PC-3 (cell line): ENCODE data around the gene RETSAT. TPM values are rescaled to one million over a fixed set of nuclear protein-coding genes. Genes with fewer than 3 reads are reported as not detected.

Source experiments
- ATAC-seq: fragments of 200-7000 bp; cut with Tn5 transposase; 2 replicates; pipeline ENCODE4 v1.9.1; 2020; ENCODE audit warnings: mild to moderate bottlenecking, moderate library complexity
- BruUV-seq: library from RNA; stranded (reverse); fragments of 400-500 nt; replicated peaks from 2 replicates; lab custom pipeline; 2021; lab: Mats Ljungman, UMichigan
- CTCF ChIA-PET: fragments of 300-600 bp; sonication (Branson Sonifier 250); formaldehyde crosslinking; loops from one replicate; lab custom pipeline; 2022; ENCODE audit warnings: antibody characterized with exemption; lab: Charles Lee
- POLR2A ChIA-PET: fragments of 300-600 bp; sonication (Branson Sonifier 250); formaldehyde crosslinking; loops from one replicate; lab custom pipeline; 2022; ENCODE audit warnings: antibody characterized with exemption; ENCODE audit not compliant: unreplicated experiment; lab: Charles Lee
- DNase-seq: peaks from one replicate; pipeline ENCODE4 v3.0.0-alpha.2; 2015
- H2AFZ ChIP-seq: fragments of 300-600 bp; sonication (generic); 2 replicates; pipeline ENCODE4 v1.6.0; 2016; ENCODE audit warnings: antibody characterized with exemption, low read length
- H3F3A ChIP-seq: fragments of 300-600 bp; sonication (generic); one replicate; pipeline ENCODE4 v1.6.0; 2017; ENCODE audit warnings: antibody characterized with exemption, low read length, control low read depth, mild to moderate bottlenecking; ENCODE audit not compliant: unreplicated experiment
- H3K27ac ChIP-seq: fragments of 300-600 bp; sonication (generic); 2 replicates; pipeline ENCODE4 v1.5.1; 2016; ENCODE audit warnings: mild to moderate bottlenecking, low read length
- H3K27me3 ChIP-seq: fragments of 300-600 bp; sonication (generic); 2 replicates; pipeline ENCODE4 v1.6.1; 2016; ENCODE audit warnings: low read length, mixed read lengths
- H3K36me3 ChIP-seq: fragments of 300-600 bp; sonication (generic); 2 replicates; pipeline ENCODE4 v1.6.1; 2016; ENCODE audit warnings: low read depth, mixed run types, low read length, mixed read lengths
- H3K4me1 ChIP-seq: fragments of 300-600 bp; sonication (generic); 2 replicates; pipeline ENCODE4 v1.5.1; 2016; ENCODE audit warnings: low read length; ENCODE audit not compliant: insufficient read depth
- H3K4me2 ChIP-seq: fragments of 300-600 bp; sonication (generic); 2 replicates; pipeline ENCODE4 v1.6.0; 2016; ENCODE audit warnings: low read length
- H3K4me3 ChIP-seq: fragments of 300-600 bp; sonication (generic); 2 replicates; pipeline ENCODE4 v1.5.1; 2016; ENCODE audit warnings: mild to moderate bottlenecking, low read length, mixed read lengths
- H3K79me2 ChIP-seq: fragments of 300-600 bp; sonication (generic); 2 replicates; pipeline ENCODE4 v1.6.1; 2017; ENCODE audit warnings: low read length, mixed read lengths
- H3K9ac ChIP-seq: fragments of 300-600 bp; sonication (generic); 2 replicates; pipeline ENCODE4 v1.6.0; 2016; ENCODE audit warnings: mild to moderate bottlenecking, low read length
- H3K9me2 ChIP-seq: fragments of 300-600 bp; sonication (generic); replicated peaks from 2 replicates; pipeline ENCODE4 v1.6.1; 2016; ENCODE audit warnings: mixed run types, low read length, mixed read lengths
- H3K9me3 ChIP-seq: fragments of 300-600 bp; sonication (generic); 2 replicates; pipeline ENCODE4 v1.6.1; 2016; ENCODE audit warnings: low read length, mixed read lengths
- H4K20me1 ChIP-seq: fragments of 300-600 bp; sonication (generic); 2 replicates; pipeline ENCODE4 v1.6.1; 2016; ENCODE audit warnings: low read length, mixed read lengths
- CTCF ChIP-seq: fragments of 300-600 bp; sonication (generic); conservative IDR thresholded peaks from 2 replicates; pipeline ENCODE4 v1.5.1; 2017; ENCODE audit warnings: antibody characterized with exemption, low read depth, mild to moderate bottlenecking, low read length
- EZH2 ChIP-seq: fragments of 300-600 bp; sonication (generic); IDR thresholded peaks from one replicate; pipeline ENCODE4 v1.6.1; 2017; ENCODE audit warnings: antibody characterized with exemption, mild to moderate bottlenecking, low read length; ENCODE audit not compliant: unreplicated experiment
- EZH2phosphoT487 ChIP-seq: fragments of 300-600 bp; sonication (generic); IDR thresholded peaks from 2 replicates; pipeline ENCODE4 v1.6.1; 2018; ENCODE audit warnings: mild to moderate bottlenecking, antibody characterized with exemption, low read length, borderline replicate concordance
- intact Hi-C: fragments of 100-400 bp; cut with micrococcal nuclease; formaldehyde crosslinking; loops from 2 replicates; pipeline ENCODE4 v1.9.0; 2023
- total RNA-seq: library from RNA; depleted of rRNA; stranded (reverse); fragments of >200 nt; gene quantifications from 2 replicates; pipeline ENCODE4 v1.2.3, GENCODE V29; 2014

The RETSAT gene
- total RNA-seq, 1 experiment from 2014 or later = 39.1 TPM

- peaks cover 13% of the 10 kb centered on the region for H3K4me1 ChIP-seq
- intact Hi-C loops = no loop called here
- H4K20me1 ChIP-seq = no peaks in the 10 kb centered on the region
- no peaks in the 10 kb centered on the region for H3K27me3 ChIP-seq
- no peaks in the 10 kb centered on the region; the same call in 1 of the 2 replicates for H3K36me3 ChIP-seq
- ChIA-PET CTCF (no interaction called here), POLR2A (no interaction called here)
- no peak overlapping the region for H3K4me3 ChIP-seq
- no peak overlapping the region for H3K4me2 ChIP-seq
- DNase-seq = no peak
- TSS peak; percentile 40 for BruUV-seq
- no peak for TF ChIP-seq EZH2
- no peak for TF ChIP-seq CTCF
- no peak for TF ChIP-seq EZH2phosphoT487
- H3F3A ChIP-seq = no peaks in the 10 kb centered on the region
- H3K27ac ChIP-seq = no peak overlapping the region
- 0 out of 2 replicates have a peak, but pooled peaks cover 5% of the 10 kb centered on the region for H3K9me3 ChIP-seq
- peaks cover 8% of the 10 kb centered on the region; the same call in 1 of the 2 replicates for H3K79me2 ChIP-seq
- ATAC-seq = no peak
- no peak overlapping the region for H2AFZ ChIP-seq
- H3K9me2 ChIP-seq = no peaks in the 10 kb centered on the region
- H3K9ac ChIP-seq = no peak overlapping the region
Measured at GRCh38 chr2:85401464-85401805, 47.1 kb upstream of the RETSAT start.

- ATAC-seq = no peak
- H3K4me1 ChIP-seq = peaks cover 19% of the 10 kb centered on the region
- TF ChIP-seq EZH2 = no peak
- TF ChIP-seq EZH2phosphoT487 = no peak
- TF ChIP-seq CTCF = no peak
- H3F3A ChIP-seq = no peaks in the 10 kb centered on the region
- H3K9me2 ChIP-seq = no peaks in the 10 kb centered on the region
- no peak overlapping the region for H3K9ac ChIP-seq
- ChIA-PET CTCF (no interaction called here), POLR2A (no interaction called here)
- H3K4me2 ChIP-seq = no peak overlapping the region
- intact Hi-C loops = no loop called here
- H3K27ac ChIP-seq = no peak overlapping the region
- H3K4me3 ChIP-seq = no peak overlapping the region
- no peak overlapping the region for H2AFZ ChIP-seq
- no peaks in the 10 kb centered on the region for H3K27me3 ChIP-seq
- no peaks in the 10 kb centered on the region for H4K20me1 ChIP-seq
- DNase-seq = no peak
- 0 out of 2 replicates have a peak, but pooled peaks cover 5% of the 10 kb centered on the region for H3K9me3 ChIP-seq
- no peaks in the 10 kb centered on the region; the same call in 1 of the 2 replicates for H3K36me3 ChIP-seq
- 0 out of 2 replicates have a peak, but pooled peaks cover 8% of the 10 kb centered on the region for H3K79me2 ChIP-seq
- BruUV-seq = no TSS peak
Measured at GRCh38 chr2:85400541-85401463, 46.5 kb upstream of the RETSAT start.

GRCh38 chr2:85400023-85400422 lies 45.7 kb upstream of the RETSAT start:
- H4K20me1 ChIP-seq = no peaks in the 10 kb centered on the region
- BruUV-seq = no TSS peak
- 0 out of 2 replicates have a peak, but pooled peaks cover 5% of the 10 kb centered on the region for H3K9me3 ChIP-seq
- H3K4me2 ChIP-seq = no peak overlapping the region
- no peaks in the 10 kb centered on the region for H3K27me3 ChIP-seq
- no peak overlapping the region for H3K9ac ChIP-seq
- ChIA-PET CTCF (no interaction called here), POLR2A (no interaction called here)
- peaks cover 3% of the 10 kb centered on the region; the same call in 1 of the 2 replicates for H3K36me3 ChIP-seq
- 0 out of 2 replicates have a peak, but pooled peaks cover 3% of the 10 kb centered on the region for H3K79me2 ChIP-seq
- no peak for ATAC-seq
- H3K4me1 ChIP-seq = peaks cover 19% of the 10 kb centered on the region
- intact Hi-C loops = no loop called here
- no peaks in the 10 kb centered on the region for H3K9me2 ChIP-seq
- DNase-seq = no peak
- no peak overlapping the region for H3K4me3 ChIP-seq
- no peaks in the 10 kb centered on the region for H3F3A ChIP-seq
- no peak overlapping the region for H3K27ac ChIP-seq
- no peak overlapping the region for H2AFZ ChIP-seq
- TF ChIP-seq EZH2phosphoT487 = no peak
